Spinal cord (tissue), 10 donors: ENCODE data around the gene LPIN1. TPM values are rescaled to one million over a fixed set of nuclear protein-coding genes. Genes with fewer than 3 reads are reported as not detected.

Experiments used
- DNase-seq, 6 donors: peaks; one replicate each; pipeline versions ENCODE4 v3.0.0 to v3.0.0-alpha.2; 2013 to 2015; ENCODE audit warnings: low spot score in 6 of 6, low read depth in 4 of 6
- H3K27ac ChIP-seq: one replicate; pipeline ENCODE4 v1.5.1; 2013; ENCODE audit warnings: low read depth, low read length, control low read depth
- H3K27me3 ChIP-seq: one replicate; pipeline ENCODE4 v1.6.1; 2013; ENCODE audit warnings: low read length; ENCODE audit not compliant: control insufficient read depth, insufficient read depth
- H3K36me3 ChIP-seq: one replicate; pipeline ENCODE4 v1.6.1; 2013; ENCODE audit warnings: low read length; ENCODE audit not compliant: control insufficient read depth, insufficient read depth
- H3K4me1 ChIP-seq: one replicate; pipeline ENCODE4 v1.6.1; 2013; ENCODE audit warnings: low read length; ENCODE audit not compliant: control insufficient read depth, insufficient read depth
- H3K4me3 ChIP-seq: one replicate; pipeline ENCODE4 v1.5.1; 2013; ENCODE audit warnings: low read depth, low read length, control low read depth
- H3K9me3 ChIP-seq: one replicate; pipeline ENCODE4 v1.6.1; 2013; ENCODE audit warnings: low read length; ENCODE audit not compliant: control insufficient read depth, insufficient read depth
- WGBS: methylation state at CpG from one replicate; pipeline ENCODE4 v1.1.5; 2013; ENCODE audit warnings: missing lambda C conversion rate; ENCODE audit not compliant: insufficient coverage; 5-methylcytosine and 5-hydroxymethylcytosine counted together
- polyA plus RNA-seq, 2 donors: library from polyadenylated mRNA; unstranded; fragments of 120-200 nt; gene quantifications; one replicate each; pipeline ENCODE4 v1.2.1, GENCODE V29; 2013; ENCODE audit not compliant: insufficient read length in 2 of 2
- total RNA-seq, 2 donors: library from RNA; depleted of rRNA in 1 of 2; stranded (reverse); fragments of 120-200 nt in 1 of 2; fragments of >200 nt in 1 of 2; gene quantifications; one replicate each; pipeline versions ENCODE4 v1.2.3 to v1.2.4, GENCODE V29; 2013 to 2014
- donor health status: healthy.

LPIN1 gene
- total and polyA plus RNA-seq, 4 donors = 32.9 to 40.8 (median 34.4) TPM

DNA sequence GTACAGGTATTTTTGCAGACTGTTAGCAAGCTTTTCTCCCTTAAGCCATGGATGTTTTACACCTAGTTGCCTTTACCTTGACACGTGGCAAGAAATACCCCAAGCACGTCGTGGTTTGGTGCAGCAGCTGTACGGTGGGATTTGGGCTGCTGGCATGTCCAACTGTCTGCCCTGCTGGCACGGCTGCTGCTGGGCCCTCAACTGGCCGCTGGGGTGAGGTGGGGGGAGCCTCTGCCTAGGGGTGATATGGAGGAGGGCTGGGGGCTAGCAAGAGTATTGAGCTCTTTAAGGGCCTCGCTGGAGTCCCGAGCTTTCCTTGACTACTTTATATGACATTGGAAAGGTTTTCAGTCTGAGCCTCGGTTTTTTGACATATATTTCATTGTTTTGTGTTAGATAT, 41.6 kb downstream of the LPIN1 start:
- Histone ChIP-seq H3K9me3 (no peaks in the 10 kb centered on the region), H3K4me1 (peaks cover 19% of the 10 kb centered on the region), H3K36me3 (peaks cover 63% of the 10 kb centered on the region), H3K4me3 (no peak overlapping the region), H3K27ac (no peak overlapping the region), H3K27me3 (no peaks in the 10 kb centered on the region)
- DNase-seq = no peak
- WGBS = 97% methylated on average over 6 of the region's 9 CpGs

DNA sequence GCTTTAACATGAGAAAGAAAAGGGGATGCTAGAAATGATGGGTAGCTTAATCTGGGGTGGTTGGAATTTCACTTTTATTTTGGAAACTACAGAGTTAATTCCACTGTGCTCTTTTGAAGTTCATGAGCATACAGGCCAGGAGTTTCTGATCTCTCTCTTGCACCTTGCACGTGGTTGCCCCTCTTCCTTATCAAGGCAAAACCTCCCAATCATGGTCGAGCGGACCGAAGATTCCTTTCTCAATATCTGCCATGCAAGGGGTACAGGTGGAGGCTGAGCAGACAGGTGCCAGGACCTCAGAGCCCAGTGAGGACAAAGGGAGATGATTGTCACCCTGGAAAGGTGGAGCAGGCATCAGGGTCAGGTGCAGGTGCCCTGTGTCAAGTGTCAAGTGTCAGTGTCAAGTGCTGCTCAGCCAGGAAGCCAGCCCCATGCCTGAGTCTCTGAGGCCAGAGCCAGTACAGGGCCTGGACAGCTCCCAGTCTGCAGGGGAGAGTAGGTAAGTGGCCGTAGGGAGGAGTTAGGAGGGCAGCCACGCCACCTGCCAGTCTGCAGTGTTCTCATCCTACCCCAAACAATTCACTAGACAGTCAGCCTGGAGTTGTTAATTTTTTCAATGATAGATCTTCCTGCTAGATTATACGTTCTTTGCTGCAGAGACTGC, 42.2 kb downstream of the LPIN1 start:
- no peak overlapping the region for H3K4me3 ChIP-seq
- peaks cover 19% of the 10 kb centered on the region for H3K4me1 ChIP-seq
- H3K27me3 ChIP-seq = no peaks in the 10 kb centered on the region
- H3K27ac ChIP-seq = no peak overlapping the region
- H3K36me3 ChIP-seq = peaks cover 65% of the 10 kb centered on the region
- no peaks in the 10 kb centered on the region for H3K9me3 ChIP-seq
- DNase-seq = no peak
- WGBS = 60% methylated on average over 1 of the region's 7 CpGs

DNA sequence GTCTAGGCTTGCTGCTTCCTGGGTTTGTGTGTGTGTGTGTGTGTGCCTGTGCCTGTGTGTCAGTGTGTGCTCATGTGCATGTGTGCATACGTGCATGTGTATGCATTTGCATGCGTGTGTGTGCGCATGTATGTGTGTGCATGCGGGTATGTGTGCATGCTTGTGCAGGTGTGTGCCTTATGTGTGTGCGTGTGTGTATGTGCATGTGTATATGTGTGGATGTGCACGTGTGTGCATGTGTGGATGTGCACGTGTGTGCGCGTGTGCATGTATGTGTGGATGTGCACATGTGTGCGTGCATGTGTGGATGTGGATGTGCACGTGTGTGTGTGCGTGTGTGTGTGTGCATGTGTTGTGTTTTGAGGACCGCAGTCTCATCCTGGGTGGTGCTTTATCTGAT, 42.8 kb downstream of the LPIN1 start:
- H3K9me3 ChIP-seq = no peaks in the 10 kb centered on the region

DNA sequence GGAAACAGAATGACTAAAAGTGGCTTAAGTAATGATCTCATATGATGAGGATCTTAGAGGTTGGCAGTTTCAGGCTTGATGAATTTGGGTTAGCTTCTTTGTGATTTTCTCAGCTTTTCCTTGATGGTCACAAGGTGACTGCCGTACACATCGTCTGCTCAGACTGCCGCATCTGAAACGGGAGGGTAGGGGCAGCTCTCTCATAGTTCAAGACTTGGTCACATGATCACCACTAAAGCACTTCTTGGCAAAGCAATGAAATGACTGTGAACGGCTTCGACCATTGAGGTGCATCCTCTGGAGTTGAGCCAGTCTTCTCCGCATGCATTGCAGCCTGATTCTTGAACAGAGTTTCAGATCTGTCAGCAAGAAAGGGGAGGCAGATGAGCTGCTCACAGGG, 43.8 kb downstream of the LPIN1 start:
- WGBS = 56% methylated on average over 7 of the region's 7 CpGs
- peak in 1 of 6 donors; percentile 39 for DNase-seq
- no peak overlapping the region for H3K27ac ChIP-seq
- no peak overlapping the region for H3K4me3 ChIP-seq
- peaks cover 56% of the 10 kb centered on the region for H3K36me3 ChIP-seq
- H3K27me3 ChIP-seq = no peaks in the 10 kb centered on the region
- H3K4me1 ChIP-seq = peaks cover 6% of the 10 kb centered on the region
- H3K9me3 ChIP-seq = no peaks in the 10 kb centered on the region

More for the DNA sequence above, 42.8 kb downstream of the LPIN1 start:
- WGBS = 100% methylated on average over 12 of the region's 13 CpGs
- no peak overlapping the region for H3K4me3 ChIP-seq
- no peaks in the 10 kb centered on the region for H3K27me3 ChIP-seq
- H3K4me1 ChIP-seq = peaks cover 14% of the 10 kb centered on the region
- DNase-seq = no peak
- H3K27ac ChIP-seq = no peak overlapping the region
- peaks cover 61% of the 10 kb centered on the region for H3K36me3 ChIP-seq

DNA sequence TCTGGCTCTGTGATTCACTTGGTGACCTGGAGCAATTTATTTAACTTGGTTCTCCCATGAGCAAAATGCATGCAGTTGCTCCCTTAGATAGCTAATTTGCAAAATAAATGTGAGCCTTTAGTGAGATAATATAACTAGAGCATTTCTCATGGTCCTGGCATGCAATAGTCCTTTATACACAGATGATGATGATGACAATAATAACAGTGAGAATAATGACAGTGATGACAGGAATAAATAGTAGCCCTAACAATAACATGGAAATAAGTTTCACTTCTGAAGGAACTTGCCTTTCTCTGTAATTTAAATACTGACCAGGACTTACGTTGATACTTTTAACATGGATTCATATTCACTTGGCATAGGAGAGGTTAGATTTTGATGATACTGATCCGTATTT, 49.2 kb downstream of the LPIN1 start:
- Histone ChIP-seq H3K4me3 (no peak overlapping the region), H3K36me3 (peaks cover 44% of the 10 kb centered on the region), H3K27ac (no peak overlapping the region), H3K9me3 (no peaks in the 10 kb centered on the region), H3K27me3 (no peaks in the 10 kb centered on the region), H3K4me1 (no peaks in the 10 kb centered on the region)
- no CpG with 5 or more reads among the region's 2 CpGs for WGBS
- no peak for DNase-seq

DNA sequence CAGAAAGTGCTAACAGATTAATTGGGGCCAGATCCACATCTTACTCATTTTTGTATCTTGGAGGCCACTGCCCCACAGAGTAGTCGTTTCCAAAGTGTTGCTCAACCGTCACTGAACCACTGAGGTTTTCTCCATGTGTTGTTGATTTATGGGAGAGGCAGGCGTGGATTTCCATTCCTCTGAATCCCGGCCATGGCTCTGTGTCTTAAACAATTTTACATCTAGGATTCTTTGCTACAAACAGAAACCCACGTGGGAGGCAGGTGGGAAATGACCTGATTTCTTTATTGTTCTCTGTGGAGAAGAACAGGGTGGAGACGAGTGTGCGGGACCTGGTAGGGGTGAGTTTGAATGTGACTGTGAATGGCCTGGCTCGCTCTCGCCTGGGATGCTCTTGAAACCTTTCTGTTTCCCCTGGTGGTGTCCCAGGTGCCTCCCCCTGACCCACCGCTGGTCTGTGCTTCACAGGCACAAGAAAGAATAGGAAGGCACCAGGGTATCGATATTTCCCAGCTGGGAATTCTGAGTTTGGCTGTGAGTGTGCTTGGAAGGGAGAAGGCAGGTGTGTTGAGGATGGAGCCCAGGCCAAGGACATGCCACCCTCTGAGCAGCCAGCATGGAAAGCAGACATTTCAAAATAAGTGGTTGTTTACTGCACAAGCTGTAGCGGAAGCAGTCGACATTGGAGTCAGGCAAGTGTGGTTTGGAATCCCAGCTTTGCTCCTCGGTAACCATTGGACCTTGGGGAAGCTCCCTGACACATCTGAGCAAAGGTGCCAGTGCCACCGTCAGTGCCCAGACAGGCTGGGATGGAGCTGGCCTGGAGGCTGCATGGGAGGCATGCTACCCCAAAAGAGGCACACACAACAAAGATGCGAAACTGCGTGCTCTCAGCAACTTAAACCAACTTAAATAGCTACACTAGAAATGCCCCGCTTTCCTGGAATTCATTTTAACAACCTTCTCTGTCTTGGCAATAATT, 50.0 kb downstream of the LPIN1 start:
- peaks cover 44% of the 10 kb centered on the region for H3K36me3 ChIP-seq
- H3K9me3 ChIP-seq = no peaks in the 10 kb centered on the region
- no peak overlapping the region for H3K27ac ChIP-seq
- DNase-seq = no peak
- H3K4me1 ChIP-seq = no peaks in the 10 kb centered on the region
- WGBS = 93% methylated on average over 14 of the region's 18 CpGs
- H3K27me3 ChIP-seq = no peaks in the 10 kb centered on the region
- H3K4me3 ChIP-seq = no peak overlapping the region

DNA sequence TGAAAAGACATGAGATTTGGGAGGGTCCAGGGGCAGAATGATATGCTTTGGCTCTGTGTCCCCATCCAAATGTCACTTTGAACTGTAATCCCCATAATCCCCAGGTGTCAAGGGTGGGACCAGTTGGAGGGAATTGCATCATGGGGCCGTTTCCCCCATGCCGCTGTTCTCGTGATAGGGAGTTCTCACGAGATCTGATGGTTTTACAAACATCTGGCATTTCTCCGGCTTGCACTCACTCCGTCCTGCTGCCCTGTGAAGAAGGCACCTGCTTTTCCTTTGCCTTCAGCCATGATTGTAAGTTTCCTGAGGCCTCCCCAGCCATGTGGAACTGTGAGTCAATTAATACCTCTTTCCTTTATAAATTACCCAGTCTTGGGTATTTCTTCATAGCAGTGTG, 51.4 kb downstream of the LPIN1 start:
- WGBS = 91% methylated on average over 5 of the region's 6 CpGs
- Histone ChIP-seq H3K36me3 (peaks cover 37% of the 10 kb centered on the region), H3K4me3 (no peak overlapping the region), H3K27me3 (no peaks in the 10 kb centered on the region), H3K4me1 (no peaks in the 10 kb centered on the region), H3K9me3 (no peaks in the 10 kb centered on the region), H3K27ac (no peak overlapping the region)
- no peak for DNase-seq

DNA sequence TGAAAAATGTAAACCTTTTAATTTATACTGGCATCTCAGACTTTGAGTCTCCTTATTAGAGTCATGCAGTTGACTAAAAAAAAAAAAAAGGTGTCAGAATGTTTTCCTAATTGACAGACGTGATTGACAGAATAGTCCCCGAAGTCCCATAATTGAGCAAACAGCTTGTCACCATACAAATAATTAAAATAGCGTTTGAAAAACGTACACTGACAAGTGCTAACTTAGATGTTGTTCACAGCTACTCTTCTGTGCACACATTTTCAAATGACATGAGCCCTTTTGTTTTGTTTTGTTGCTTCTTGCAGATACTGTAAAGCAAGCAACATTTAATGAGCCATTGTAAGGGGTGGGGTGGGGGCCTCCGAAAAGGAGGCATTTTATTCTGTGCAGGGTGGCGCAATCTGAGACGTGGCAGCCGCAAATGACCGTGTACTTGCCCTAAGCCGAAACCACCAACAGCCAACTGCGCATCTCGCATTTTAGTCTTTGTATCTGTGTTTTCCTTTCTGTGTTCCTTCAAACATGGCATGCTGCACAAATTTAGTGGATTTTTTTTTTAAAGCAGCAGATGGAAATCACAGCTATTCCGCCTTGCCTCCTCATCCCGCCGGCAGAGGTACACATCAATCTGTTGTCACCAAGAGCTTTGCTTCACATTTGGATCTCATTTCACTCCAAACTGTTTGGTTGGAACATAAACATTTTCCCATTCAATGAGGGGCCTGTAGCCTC, 52.4 kb downstream of the LPIN1 start:
- H3K27ac ChIP-seq = no peak overlapping the region
- WGBS = 74% methylated on average over 15 of the region's 15 CpGs

DNA sequence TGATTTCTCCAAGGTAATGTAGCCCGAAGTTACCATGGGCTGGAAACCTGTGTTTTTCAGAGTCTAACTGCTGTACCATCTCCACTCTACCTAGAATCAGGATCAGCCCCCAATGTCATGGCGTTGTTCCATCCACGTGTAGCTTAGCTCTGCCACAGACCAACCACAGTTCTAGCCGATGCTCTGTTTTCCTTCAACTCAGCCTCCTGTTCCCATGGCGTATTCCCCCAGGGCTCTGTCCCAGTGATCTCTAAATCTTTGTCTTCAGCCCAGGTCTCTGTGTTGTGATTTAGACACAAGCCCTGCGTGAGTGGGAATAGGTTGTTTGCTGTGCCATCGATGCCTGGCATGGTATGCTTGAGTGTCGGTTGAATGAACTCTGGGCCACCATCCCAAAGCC, 53.4 kb downstream of the LPIN1 start:
- Histone ChIP-seq H3K4me1 (no peaks in the 10 kb centered on the region), H3K27ac (no peak overlapping the region), H3K27me3 (no peaks in the 10 kb centered on the region), H3K9me3 (no peaks in the 10 kb centered on the region), H3K4me3 (no peak overlapping the region), H3K36me3 (peaks cover 45% of the 10 kb centered on the region)
- 92% methylated on average over 6 of the region's 8 CpGs for WGBS
- DNase-seq = no peak

More for the DNA sequence above, 52.4 kb downstream of the LPIN1 start:
- H3K9me3 ChIP-seq = no peaks in the 10 kb centered on the region
- DNase-seq = peak in 2 of 6 donors; percentile 51 to 92
- H3K36me3 ChIP-seq = peaks cover 38% of the 10 kb centered on the region
- H3K4me3 ChIP-seq = no peak overlapping the region
- H3K4me1 ChIP-seq = no peaks in the 10 kb centered on the region
- no peaks in the 10 kb centered on the region for H3K27me3 ChIP-seq
